Measurements from ENCODE around the gene UBE2R2. TPM values are rescaled to one million over a fixed set of nuclear protein-coding genes. Genes with fewer than 3 reads are reported as not detected.

Gene UBE2R2
- total and polyA plus RNA-seq, 10 donors, result 15.2 to 48.5 (median 39.9) TPM

DNA sequence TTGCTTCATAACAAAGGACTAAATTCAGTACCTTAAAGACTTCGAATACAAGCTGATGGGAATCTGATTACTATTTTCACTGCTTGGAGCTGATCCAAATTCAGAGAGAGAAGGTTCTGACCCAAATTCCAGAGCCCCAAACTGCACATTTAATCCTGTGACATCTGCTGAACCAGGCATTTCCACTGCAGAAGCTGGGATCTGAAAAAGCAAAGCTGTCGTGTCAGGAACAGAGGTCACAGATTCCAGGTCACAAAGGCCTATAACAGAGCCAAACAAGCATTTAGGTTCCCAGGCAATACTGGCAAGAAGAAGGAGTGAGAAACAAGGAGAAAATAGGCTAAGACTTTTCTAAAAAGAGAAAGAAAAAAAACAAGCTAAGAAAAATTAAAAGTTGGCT, 126.4 kb downstream of the UBE2R2 start:
- H3K27me3 ChIP-seq (replicated peaks in 1 of 7), result no peaks in the 10 kb centered on the region
- H3K4me1 ChIP-seq, result no peaks in the 10 kb centered on the region
- peak overlapping the region in 2 of 8 donors; percentile 17 to 22 for H3K27ac ChIP-seq
- 74 to 89% (median 77%) methylated on average over 2 of the region's 2 CpGs for WGBS, 5 donors
- H3K9me3 ChIP-seq, result no peaks in the 10 kb centered on the region
- H3K36me3 ChIP-seq, result peaks cover 0 to 95% (median 45%) of the 10 kb centered on the region in 6 donors
- no peak for TF ChIP-seq POLR2A (IDR thresholded peaks at IDR 0.05)
- no peak for TF ChIP-seq POLR2AphosphoS5 (IDR thresholded peaks at IDR 0.05)
- TF ChIP-seq, protein P1, sequence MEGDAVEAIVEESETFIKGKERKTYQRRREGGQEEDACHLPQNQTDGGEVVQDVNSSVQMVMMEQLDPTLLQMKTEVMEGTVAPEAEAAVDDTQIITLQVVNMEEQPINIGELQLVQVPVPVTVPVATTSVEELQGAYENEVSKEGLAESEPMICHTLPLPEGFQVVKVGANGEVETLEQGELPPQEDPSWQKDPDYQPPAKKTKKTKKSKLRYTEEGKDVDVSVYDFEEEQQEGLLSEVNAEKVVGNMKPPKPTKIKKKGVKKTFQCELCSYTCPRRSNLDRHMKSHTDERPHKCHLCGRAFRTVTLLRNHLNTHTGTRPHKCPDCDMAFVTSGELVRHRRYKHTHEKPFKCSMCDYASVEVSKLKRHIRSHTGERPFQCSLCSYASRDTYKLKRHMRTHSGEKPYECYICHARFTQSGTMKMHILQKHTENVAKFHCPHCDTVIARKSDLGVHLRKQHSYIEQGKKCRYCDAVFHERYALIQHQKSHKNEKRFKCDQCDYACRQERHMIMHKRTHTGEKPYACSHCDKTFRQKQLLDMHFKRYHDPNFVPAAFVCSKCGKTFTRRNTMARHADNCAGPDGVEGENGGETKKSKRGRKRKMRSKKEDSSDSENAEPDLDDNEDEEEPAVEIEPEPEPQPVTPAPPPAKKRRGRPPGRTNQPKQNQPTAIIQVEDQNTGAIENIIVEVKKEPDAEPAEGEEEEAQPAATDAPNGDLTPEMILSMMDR (IDR thresholded peaks at IDR 0.05 in 8 of 11, conservative IDR thresholded peaks at IDR 0.05 in 3 of 11), result no peak
- H3K4me3 ChIP-seq, result no peak overlapping the region
- no peak for DNase-seq
- intact Hi-C loops (cut with DNase I; ENCODE audit: low total_unique reads), result no loop called here

DNA sequence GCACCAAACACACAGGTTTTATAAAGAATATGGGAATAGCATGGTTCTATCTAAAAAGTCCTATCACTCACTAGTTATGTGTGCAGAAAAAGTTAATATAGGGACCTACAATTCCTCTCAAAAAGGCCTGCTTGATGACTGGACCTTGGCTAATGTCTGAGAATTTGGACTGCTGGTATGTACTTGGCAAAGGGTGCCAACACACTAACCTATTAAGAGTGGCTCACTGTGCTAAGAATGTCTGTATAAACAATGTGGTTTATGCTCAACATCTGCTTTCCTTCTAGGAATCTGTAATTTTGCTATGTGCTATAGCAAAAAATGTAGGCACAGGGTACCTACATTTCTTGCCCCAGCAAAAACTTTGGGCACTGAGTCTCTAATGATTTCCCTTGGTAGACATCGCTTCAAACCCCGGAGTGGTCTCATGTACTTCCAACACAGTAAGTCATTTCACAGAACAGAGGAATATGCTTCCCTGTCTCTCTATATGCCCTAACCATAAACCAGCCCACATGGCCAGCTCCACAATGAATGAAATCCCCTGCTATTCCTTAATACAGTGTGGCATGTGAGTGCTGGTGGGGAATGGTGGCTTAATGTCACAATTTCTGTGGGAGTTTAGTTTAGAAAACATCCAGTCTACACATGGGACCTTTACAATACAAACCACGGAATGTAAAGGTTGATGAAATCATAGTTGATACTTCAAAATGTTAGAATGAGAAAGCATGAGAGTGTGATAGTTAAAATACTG, 130.0 kb downstream of the UBE2R2 start:
- DNase-seq, result no peak
- no peak for TF ChIP-seq POLR2AphosphoS5 (IDR thresholded peaks at IDR 0.05)
- TF ChIP-seq POLR2A (IDR thresholded peaks at IDR 0.05), result no peak
- TF ChIP-seq, protein P1 (IDR thresholded peaks at IDR 0.05 in 8 of 11, conservative IDR thresholded peaks at IDR 0.05 in 3 of 11), result no peak
- Histone ChIP-seq H3K36me3 (peaks cover 0 to 95% (median 43%) of the 10 kb centered on the region in 6 donors), H3K27ac (no peak overlapping the region), H3K9me3 (no peaks in the 10 kb centered on the region), H3K4me3 (no peak overlapping the region), H3K4me1 (no peaks in the 10 kb centered on the region), H3K27me3 (replicated peaks in 1 of 7) (no peaks in the 10 kb centered on the region)
- WGBS, 5 donors, result 95 to 100% (median 99%) methylated on average over 3 of the region's 3 CpGs
- intact Hi-C loops (cut with DNase I; ENCODE audit: low total_unique reads), result no loop called here

GRCh38 chr9:33950371-33950770, 133.4 kb downstream of the UBE2R2 start:
- Histone ChIP-seq H3K27ac (no peak overlapping the region), H3K36me3 (peaks cover 0 to 91% (median 30%) of the 10 kb centered on the region in 6 donors), H3K9me3 (no peaks in the 10 kb centered on the region), H3K27me3 (replicated peaks in 1 of 7) (no peaks in the 10 kb centered on the region), H3K4me1 (no peaks in the 10 kb centered on the region), H3K4me3 (no peak overlapping the region)
- intact Hi-C loops (cut with DNase I; ENCODE audit: low total_unique reads), result no loop called here
- TF ChIP-seq POLR2AphosphoS5 (IDR thresholded peaks at IDR 0.05) (no peak), POLR2A (IDR thresholded peaks at IDR 0.05) (no peak)
- TF ChIP-seq, protein P1 (IDR thresholded peaks at IDR 0.05 in 8 of 11, conservative IDR thresholded peaks at IDR 0.05 in 3 of 11), result no peak
- 96 to 100% (median 97%) methylated on average over 1 of the region's 1 CpG for WGBS, 5 donors
- no peak for DNase-seq

GRCh38 chr9:33952066-33952465, 135.1 kb downstream of the UBE2R2 start:
- Histone ChIP-seq H3K27ac (peak overlapping the region in 1 of 8 donors; percentile 9), H3K36me3 (peaks cover 0 to 94% (median 33%) of the 10 kb centered on the region in 6 donors), H3K4me1 (no peaks in the 10 kb centered on the region), H3K4me3 (no peak overlapping the region), H3K27me3 (replicated peaks in 1 of 7) (no peaks in the 10 kb centered on the region), H3K9me3 (no peaks in the 10 kb centered on the region)
- TF ChIP-seq POLR2A (IDR thresholded peaks at IDR 0.05) (no peak), POLR2AphosphoS5 (IDR thresholded peaks at IDR 0.05) (no peak)
- TF ChIP-seq, protein P1 (IDR thresholded peaks at IDR 0.05 in 8 of 11, conservative IDR thresholded peaks at IDR 0.05 in 3 of 11), result no peak
- 53 to 77% (median 64%) methylated on average over 2 of the region's 2 CpGs for WGBS, 5 donors
- intact Hi-C loops (cut with DNase I; ENCODE audit: low total_unique reads), result no loop called here
- DNase-seq, result no peak
